HG02642 (cell line): ENCODE data around the gene ASIC2.

ENCODE experiments used
- ATAC-seq: cut with Tn5 transposase; IDR thresholded peaks from one replicate; pipeline ENCODE4 v1.9.1; 2021; ENCODE audit warnings: mild to moderate bottlenecking; ENCODE audit not compliant: unreplicated experiment, poor library complexity

Gene ASIC2

DNA sequence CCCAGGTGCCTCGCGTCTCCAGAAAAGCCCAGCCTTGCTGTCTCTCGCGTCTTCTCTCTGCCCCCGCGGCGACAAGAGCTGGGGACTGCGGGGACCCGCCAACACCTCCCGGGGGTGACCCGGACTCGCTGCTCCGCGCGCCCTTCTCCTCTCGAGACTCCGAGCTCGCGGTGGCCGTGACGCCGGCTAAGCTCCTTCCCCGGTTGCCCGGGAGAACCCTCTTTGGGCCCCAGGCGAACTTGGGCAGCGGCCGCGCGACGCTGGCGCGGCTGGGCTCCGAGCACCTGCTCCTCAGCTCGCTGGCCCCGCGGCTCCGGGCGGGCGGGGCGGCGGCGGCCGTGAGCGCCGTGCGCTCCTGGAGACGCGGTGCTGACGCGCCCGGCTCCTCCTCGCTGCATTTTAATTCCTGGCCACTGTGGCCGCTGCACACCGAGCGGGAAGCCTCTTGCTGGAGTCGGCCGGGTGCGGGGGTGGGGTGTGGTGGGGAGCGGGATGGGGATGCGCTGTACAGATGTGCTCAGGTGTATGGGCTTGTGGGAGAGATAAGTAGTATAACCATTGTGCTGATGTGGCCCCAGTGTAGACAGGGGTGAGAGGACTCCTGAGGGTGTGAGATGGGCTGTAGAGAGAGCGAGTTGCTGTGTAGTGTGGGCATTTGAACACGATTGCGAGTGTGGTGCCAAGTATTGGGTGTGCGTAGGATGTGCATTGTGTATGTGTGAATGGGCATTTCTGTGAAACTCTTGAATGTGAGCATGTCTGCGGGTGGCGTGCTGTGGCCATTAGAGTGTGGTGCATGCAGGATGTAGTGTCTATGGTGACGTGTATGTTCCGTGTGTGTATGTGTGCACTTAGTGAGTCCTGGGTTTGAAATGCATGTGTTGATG, at the start of gene ASIC2:
TSS of gene ASIC2 (minus strand) at position 315 of the 887 bp plus-strand sequence.
- ATAC-seq, result no peak

DNA sequence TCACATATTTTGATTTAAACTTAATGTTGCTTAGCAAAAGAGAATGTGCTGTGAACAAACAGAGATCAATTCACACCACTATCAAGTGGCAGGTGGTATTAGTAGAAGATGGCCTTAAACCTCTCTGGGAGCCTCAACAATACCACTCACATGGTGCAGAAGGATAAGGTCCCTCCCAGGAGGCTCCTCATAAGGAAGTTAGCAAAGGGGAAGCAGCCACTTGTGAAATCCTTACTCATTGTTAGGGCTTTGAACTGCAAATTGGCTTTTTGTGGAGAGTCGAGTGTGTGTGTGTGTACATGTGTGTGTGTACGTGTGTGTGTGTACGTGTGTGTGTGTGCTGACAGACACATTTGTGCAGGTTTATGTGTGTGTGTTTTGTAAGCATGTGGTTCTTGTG, 48.9 kb upstream of the ASIC2 start:
- ATAC-seq, result no peak

DNA sequence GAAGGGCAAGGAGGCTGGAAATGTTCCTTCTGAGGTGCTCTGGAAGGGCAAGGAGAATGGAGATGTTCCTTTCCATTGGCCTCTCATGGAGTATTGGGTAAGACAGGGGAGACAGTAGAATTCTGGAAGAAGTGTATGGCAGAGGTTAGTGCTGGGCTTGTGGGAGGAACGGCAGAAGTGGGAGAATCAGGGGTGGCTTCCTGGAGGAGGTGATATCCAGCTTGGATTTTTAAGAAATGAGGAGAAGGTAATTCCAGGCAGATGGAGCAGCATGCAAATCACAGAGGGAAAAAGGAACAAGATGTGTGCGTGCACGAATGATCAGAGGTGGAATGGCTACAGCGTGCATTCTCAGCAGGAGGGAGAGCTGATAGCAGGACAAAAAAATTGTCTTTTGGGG, 45.1 kb upstream of the ASIC2 start:
- ATAC-seq, result no peak

- no peak for ATAC-seq
Observed at GRCh38 chr17:33335491-33336173, 42.5 kb upstream of the ASIC2 start.

DNA sequence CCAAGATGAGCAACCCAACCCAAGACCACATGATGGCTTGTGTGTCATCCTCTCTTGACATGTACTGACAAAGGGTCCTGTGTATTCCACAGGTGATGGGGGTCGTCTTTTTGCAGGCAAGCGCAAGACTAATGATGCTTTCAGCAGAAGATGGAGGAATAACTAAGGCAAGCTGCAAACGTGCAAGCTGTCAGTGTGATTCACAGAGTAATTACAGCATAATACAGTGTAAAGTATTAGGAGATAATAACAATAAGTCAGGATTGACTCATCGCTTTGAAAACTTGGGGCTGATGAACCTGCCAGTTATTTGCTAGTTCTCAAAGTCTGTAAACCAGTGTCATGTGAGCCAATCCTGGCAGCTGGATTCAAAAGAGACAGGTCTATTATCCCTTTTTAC, 41.6 kb upstream of the ASIC2 start:
- no peak for ATAC-seq

DNA sequence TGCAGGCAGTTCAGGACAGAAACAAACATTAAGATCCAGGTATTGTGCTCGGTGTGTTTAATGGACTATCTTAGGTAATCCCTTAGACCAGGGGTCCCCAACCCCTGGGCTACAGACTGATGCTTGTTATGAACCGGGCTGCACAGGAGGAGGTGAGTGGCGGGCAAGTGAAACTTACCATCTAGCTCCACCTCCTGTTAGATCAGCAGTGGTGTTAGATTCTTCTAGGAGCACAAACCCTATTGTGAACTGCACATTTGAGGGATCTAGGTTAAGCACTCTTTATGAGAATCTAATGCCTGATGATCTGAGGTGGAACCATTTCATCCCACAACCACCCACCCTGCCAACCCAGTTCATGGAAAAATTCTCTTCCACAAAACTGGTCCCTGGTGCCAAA, 37.8 kb upstream of the ASIC2 start:
- no peak for ATAC-seq

GRCh38 chr17:33328129-33328528, 35.0 kb upstream of the ASIC2 start:
- ATAC-seq, result no peak

DNA sequence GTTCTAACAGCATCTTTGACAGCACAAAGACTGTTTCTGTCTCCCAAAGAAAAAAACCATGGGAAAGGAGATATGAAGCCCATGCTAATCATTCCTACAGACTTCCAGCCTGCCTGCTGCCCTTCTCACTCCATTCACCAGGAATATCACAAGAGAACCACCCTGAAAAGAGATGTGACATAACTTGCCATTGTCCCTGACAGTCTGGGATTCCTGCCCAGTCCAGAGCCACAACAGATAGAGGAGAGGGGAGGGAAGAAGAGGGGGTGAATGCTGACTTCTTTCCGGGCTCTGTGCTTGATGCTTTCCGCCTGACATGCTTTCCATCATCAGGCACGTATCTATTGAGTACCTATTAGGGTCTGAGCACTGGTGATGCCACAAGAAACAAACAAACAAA, 31.6 kb upstream of the ASIC2 start:
- no peak for ATAC-seq

DNA sequence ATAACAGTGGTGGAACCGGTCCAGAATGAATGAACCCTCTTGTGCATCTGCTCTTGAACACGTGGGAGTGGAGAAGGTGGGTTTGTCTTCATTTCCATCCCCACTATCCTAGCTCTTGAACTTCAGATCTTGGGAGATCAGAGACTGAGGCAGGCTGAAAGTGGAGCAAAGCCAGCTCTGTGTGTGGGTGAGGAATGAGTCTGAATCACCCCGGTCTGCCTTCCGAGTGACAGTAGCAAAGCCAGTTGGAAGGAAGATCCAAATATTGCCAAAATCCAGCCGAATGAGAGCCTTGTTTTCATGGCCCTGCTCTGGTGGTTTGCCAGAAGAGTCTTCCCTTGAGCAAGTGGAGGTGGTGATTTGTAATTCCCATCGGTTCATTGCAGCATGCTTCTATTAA, 29.0 kb upstream of the ASIC2 start:
- no peak for ATAC-seq

GRCh38 chr17:33318241-33318640, 25.1 kb upstream of the ASIC2 start:
- ATAC-seq, result no peak

GRCh38 chr17:33316746-33317145, 23.7 kb upstream of the ASIC2 start:
- no peak for ATAC-seq

DNA sequence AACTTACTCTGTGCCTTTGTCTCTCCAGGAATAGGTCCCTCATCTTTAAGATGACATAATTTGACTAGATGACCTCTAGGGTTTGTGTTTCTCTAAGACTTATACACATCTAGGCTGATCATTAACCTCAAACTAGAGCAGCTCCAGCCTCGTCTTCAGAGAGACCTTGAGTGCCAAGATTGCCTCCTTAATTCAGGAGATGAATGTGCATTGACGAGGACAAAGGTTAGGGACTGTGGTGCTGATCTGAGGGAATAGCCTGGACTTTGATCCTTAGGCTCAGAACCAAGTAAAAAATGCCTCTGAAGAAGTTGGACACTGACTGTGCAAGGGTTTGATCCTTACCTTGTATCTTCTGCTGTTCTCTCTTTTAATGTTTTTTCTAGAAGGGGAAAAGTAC, 17.2 kb upstream of the ASIC2 start:
- no peak for ATAC-seq

DNA sequence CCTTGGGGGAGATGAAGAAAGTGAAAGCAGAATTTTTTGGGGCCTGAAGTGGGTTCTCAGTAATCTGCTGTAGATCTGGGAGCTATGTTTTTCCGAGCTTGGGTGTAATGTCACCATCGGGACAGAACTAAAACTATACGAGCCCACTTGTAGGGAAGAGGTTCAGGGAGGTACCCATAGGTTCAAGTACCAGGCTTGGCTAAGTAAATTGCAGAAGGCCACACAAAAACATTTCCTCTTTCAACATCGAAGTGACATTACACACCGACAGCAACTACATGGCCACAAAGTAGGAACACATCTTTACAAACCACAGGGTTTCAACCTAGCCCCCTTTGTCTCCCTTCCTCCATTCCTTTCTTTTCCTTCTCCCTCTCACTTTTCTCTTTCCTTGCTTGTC, 10.2 kb upstream of the ASIC2 start:
- ATAC-seq, result no peak

GRCh38 chr17:33302394-33302793, 9.3 kb upstream of the ASIC2 start:
- no peak for ATAC-seq

DNA sequence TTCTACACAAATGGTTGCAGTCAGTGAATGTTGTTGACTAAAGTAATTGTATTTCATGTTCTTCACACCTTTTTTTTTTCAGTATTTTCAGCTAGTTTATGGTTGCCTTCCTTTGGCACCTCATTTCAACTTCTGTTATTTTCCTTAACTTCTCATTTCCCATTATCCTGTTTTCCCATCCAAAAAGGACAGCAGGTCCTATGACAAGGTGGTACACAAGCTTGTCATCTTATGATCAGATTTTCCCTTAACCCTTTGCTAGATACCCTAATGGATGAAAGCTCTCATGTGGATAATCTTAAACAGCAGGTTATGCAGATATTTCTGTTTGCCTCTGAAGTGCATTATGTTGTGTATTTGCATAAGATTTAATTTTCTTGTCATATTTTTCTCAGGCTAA, 7.1 kb upstream of the ASIC2 start:
- no peak for ATAC-seq

- no peak for ATAC-seq
Observed at GRCh38 chr17:33299115-33299514, 6.0 kb upstream of the ASIC2 start.

- ATAC-seq, result no peak
Observed at GRCh38 chr17:33297643-33298042, 4.5 kb upstream of the ASIC2 start.

- no peak for ATAC-seq
Observed at GRCh38 chr17:33294994-33295393, 1.9 kb upstream of the ASIC2 start.

DNA sequence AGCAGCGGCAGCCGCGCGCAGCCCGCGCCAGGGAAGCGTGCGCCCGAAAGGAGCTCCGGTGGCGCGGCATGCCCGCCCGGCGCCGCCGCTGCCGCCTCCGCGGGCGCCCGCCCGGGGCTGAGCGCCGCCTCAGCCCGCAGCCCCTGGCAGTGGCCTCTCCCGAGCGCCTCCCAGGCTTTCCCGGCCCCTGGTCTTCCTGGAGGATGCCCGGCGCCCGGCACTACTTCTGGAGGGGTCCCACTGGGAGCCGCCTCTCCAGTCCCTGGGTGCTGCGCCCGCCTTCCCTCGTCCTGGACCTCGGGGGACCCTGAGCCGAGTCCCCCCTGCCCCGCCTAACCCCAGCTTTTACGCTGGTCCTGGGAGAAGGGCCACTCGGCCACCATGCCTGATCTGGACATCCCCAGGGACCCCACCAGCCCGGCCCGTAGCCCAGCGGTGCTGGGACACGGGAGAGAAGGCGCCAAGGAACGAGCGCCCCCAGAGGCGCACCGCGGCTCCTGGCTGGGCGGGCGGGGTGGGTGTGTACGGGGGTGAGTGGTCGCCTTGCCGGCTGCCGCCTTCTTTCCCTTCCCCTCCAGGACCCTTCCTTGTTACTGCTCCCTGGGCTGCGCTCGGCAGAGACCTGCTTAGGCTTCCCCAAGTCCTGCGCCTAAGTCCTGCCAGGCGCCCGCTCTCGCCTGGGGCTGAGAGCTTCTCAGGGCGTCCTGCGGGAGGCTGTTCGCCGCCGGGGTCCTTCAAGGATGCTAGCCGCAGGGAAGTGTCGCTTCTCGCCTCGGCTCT, 704 bp downstream of the ASIC2 start:
- ATAC-seq, result no peak

GRCh38 chr17:33291248-33292200, 1.6 kb downstream of the ASIC2 start:
- ATAC-seq, result no peak
